Right lung (tissue), 5 donors: ENCODE data around the gene MMS19. TPM values are rescaled to one million over a fixed set of nuclear protein-coding genes. Genes with fewer than 3 reads are reported as not detected.
"Not testable (repeated sequence)": the region's sequence is repeated elsewhere in the genome, so short reads cannot be mapped to it uniquely, and the experiment has no call there.

ENCODE experiments used
- DNase-seq, 2 donors: peaks; one replicate each; pipeline ENCODE4 v3.0.0-alpha.2; 2013
- polyA plus RNA-seq, 5 donors: library from polyadenylated mRNA; unstranded; fragments of 120-200 nt; gene quantifications; one replicate each; pipeline versions ENCODE4 v1.2.1 to v1.2.3, GENCODE V29; 2013; ENCODE audit warnings: inconsistent platforms in 1 of 5, low replicate concordance in 1 of 5; ENCODE audit not compliant: insufficient read length in 5 of 5, insufficient read depth in 1 of 5

MMS19 gene
- polyA plus RNA-seq, 5 donors: 89.7 to 100 (median 92.1) TPM

DNA sequence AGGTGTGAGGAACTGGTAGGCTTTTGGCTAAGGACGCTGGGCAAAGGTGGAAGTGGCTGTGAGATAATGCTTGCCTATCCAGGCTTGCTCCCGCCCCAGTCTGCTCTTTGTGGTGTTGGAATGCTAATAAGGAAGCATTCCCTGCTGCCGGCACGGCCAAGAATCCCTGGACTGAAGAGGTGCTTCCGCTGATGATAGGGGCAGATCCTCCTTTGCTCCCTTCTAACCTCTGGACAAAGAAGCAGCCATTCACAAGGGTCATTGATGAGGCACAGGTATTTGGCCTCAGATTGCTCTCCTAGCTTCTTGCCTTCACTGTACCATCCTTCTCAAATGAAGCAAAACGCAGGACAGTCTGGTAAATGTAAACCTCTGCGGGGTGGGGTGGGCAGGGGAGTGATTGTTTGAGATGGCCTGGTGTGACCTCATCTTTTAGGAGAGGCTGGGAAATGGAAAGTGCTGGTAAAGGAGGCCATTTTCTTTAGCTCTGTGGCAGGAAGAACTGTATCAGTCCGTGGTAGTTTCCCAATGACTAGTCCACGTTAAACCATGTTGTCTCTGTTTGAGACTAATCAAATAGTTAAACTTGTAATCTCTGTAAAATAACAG is 70.5 kb downstream of the MMS19 start:
- DNase-seq: no peak

DNA sequence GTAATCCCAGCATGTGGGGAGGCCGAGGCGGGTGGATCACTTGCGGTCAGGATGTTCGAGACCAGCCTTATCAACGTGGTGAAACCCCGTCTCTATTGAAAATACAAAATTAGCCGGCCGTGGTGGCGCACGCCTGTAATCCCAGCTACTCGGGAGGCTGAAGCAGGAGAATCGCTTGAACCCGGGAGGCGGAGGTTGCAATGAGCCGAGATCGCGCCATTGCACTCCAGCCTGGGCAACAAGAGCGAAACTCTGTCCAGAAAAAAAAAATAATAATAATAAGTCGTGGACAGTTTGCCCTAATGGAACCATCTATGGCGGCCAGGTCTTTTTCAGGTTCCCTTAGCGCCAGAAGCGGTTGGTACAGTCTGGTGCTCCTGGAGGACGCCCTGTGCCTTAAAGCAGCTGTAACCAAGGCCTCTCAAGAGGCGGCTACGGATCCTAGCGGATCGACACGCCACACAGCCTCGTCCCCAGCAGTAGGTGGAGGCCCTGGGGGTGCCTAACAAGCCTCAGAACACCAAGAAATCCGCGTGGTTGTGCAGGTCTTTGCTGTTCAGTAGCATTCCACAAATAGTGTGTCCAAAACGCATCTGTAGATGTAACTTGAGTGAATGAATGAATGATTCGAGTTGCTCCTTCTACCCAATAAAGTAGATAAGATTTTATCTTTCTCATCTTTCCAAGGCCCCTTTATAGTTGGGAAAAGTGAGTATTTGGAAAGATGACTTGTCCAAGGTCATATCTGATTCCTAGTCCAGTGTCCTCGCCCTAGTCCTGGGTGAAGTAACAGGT is 71.2 kb downstream of the MMS19 start:
- no peak for DNase-seq

DNA sequence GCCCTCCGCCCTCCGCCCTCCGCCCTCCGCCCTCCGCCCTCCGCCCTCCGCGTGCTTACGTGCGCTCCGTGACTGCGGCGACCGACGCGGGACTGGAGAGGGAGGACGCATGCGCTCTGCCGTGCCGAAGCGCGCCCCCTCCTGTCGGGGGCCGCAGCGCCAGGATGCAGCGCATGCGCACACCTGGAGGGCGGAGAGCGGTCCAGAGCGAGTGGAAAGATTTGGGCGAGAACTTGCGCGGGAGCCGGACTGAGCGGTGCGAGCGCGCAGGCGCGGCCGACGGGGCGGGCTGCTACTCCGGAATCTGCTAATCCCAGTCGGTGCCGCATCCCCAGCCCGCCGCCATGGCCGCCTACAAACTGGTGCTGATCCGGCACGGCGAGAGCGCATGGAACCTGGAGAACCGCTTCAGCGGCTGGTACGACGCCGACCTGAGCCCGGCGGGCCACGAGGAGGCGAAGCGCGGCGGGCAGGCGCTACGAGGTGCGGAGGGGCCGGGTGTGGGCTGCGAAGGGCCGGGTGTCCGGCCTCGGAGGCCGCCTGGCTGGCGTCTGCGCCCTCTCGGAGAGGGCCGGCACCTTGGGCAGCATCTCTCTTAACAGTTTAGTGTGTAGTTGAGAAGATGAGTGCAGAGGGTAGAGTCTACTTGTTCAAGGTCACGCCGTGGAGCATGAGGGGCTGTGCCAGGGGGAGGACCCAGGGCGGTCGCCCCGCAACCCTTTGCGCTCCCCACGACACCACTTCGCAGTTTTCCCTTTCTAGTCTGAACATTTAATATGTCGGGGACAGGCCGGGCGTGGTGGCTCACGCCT is 72.1 kb downstream of the MMS19 start, which contains the start of gene PGAM1:
PGAM1 (plus strand) TSS at position 228 of the 812 bp plus-strand sequence; CDS start at position 345, 117 bp downstream.
- peak; percentile 98 to 99 for DNase-seq

DNA sequence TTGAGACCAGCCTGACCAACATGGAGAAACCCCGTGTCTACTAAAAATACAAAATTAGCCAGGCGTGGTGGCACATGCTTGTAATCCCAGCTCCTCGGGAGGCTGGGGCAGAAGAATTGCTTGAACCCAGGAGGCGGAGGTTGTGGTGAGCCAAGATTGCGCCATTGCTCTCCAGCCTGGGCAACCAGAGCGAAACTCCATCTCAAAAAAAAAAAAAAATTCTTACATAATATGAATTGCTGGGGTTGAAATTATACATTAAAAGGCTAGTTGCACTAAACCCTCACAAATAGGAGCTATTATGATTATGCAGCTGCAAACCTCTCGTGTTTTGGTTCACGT is 74.5 kb downstream of the MMS19 start:
- DNase-seq: not testable (repeated sequence)

DNA sequence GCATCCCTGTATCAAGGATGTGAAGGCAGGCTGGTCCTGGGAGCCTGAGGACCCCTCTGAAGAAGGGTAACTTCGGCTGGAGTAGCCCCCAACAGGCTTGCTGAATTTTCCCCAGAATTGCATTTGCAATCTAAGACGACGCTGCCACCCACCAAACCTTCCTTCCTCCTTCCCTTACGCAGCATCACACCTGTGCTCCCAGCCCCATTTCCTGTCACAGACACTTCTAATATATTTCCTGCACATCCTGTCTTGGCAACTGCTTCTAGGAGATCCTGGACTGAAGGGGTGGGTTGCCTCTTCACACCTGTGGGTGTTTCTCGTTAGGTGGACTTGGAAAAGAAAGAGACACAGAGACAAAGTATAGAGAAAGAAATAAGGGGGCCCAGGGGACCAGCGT is 81.7 kb downstream of the MMS19 start:
- no peak for DNase-seq

DNA sequence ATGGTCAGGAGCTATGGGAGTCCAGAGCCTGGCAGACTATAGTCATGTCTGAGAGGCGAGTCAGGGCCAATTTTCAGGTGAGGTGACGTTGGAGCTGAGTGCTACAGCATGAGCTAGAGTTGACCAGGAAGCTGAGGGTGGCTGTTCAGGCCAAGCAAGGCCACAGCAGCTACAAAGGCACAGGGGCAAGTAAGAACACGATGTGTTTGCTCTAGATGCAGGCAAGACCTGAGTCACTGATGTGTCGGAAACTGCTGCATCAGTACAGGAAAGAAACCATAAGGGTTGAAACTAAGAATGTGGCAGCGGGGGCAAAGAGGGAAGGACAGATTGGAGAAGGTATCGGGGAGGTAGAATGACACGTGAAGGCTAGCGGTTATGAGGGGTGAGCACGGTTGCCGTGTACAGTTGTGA is 85.3 kb downstream of the MMS19 start:
- DNase-seq: no peak

DNA sequence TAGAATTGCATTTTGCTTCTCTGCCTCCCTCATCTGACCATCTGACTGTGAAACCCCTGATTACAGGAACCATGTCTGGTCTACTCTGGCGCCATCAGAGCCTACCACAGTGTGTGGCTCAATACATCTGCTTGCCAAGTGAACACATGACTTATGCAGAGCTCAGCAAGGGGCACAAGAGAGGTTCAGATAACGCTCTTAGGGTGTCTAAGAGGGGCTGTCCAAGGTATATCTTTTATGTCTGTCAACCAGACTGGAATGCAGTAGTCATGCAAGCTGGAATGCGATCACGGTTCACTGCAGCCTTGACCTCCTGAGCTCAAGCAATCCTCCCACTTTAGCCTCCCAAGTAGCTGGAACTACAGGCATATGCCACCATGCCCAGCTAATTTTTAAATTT is 86.8 kb downstream of the MMS19 start:
- no peak for DNase-seq

DNA sequence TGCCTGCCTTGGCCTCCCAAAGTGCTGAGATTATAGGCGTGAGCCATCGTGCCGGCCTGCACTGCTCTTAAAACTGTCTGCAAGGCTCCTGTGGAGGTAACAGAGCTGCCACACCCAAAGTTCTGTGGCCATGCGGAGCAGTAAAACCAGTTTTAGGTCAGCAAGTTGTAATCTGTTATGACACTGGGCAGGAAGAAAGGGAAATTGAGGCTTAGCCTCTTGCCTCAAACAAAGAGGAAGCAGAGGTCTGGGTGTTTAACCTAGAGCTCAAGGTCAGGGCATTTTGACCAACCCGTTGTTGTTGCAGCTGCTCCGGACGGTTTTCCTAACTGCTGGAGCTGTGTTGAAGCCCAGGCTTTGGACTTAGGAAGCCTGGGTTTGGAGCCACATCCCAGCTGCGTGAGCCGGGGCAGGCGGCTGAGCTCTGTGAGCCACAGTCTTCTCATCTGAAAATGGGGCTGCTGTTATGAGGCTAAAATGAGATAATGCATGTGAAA is 89.7 kb downstream of the MMS19 start:
- DNase-seq: no peak

Other genes starting within 250 kb of the MMS19 start
- gene ARHGAP19, start 205.8 kb downstream of the MMS19 start, polyA plus RNA-seq: 10 to 100 TPM; 18.7 to 36.8 (median 30.1) TPM
- gene FRAT1, start 179.2 kb downstream of the MMS19 start, polyA plus RNA-seq: 1 to 10 TPM; 2.2 to 2.9 (median 2.6) TPM
- 1 to 10 TPM; 8.0 to 9.5 (median 8.7) TPM for gene FRAT2, start 163.7 kb downstream of the MMS19 start, polyA plus RNA-seq
- 10 to 100 TPM; 19.0 to 30.2 (median 23.1) TPM for gene RRP12, start 97.1 kb downstream of the MMS19 start, polyA plus RNA-seq
- gene PGAM1, start 72.2 kb downstream of the MMS19 start, polyA plus RNA-seq: 100 to 1,000 TPM; 148 to 180 (median 158) TPM
- 10 to 100 TPM; 34.8 to 40.6 (median 39.0) TPM for gene EXOSC1, start 52.4 kb downstream of the MMS19 start, polyA plus RNA-seq
- 10 to 100 TPM; 42.6 to 47.6 (median 47.3) TPM for gene ZDHHC16, start 52.2 kb downstream of the MMS19 start, polyA plus RNA-seq
- gene UBTD1, start 502 bp upstream of the MMS19 start, polyA plus RNA-seq: 10 to 100 TPM; 12.8 to 28.0 (median 18.2) TPM
- gene ANKRD2, start 74.4 kb upstream of the MMS19 start, polyA plus RNA-seq: under 1 TPM in 4 of 5 donors, not detected in 1; 0.27 to 0.90 (median 0.30) TPM
- 1 to 10 TPM in 1 of 5 donors, under 1 TPM in 4; 0.62 to 1.2 (median 0.86) TPM for gene HOGA1, start 86.0 kb upstream of the MMS19 start, polyA plus RNA-seq
- not detected for gene C10orf62, start 91.3 kb upstream of the MMS19 start, polyA plus RNA-seq
- gene MORN4, start 135.1 kb upstream of the MMS19 start, polyA plus RNA-seq: 10 to 100 TPM; 14.7 to 19.8 (median 16.2) TPM
- 10 to 100 TPM; 13.1 to 15.9 (median 15.1) TPM for gene PI4K2A, start 142.2 kb upstream of the MMS19 start, polyA plus RNA-seq
- gene AVPI1, start 188.8 kb upstream of the MMS19 start, polyA plus RNA-seq: 1 to 10 TPM; 4.5 to 6.2 (median 5.3) TPM
- gene MARVELD1, start 215.3 kb upstream of the MMS19 start, polyA plus RNA-seq: 10 to 100 TPM; 45.3 to 64.3 (median 58.7) TPM
- 10 to 100 TPM; 22.3 to 34.6 (median 28.3) TPM for gene ZFYVE27, start 238.7 kb upstream of the MMS19 start, polyA plus RNA-seq